ENCODE data around the gene TMEM141.

- no peak for TF ChIP-seq EZH2phosphoT487 (IDR thresholded peaks at IDR 0.05; ENCODE audit: insufficient read depth, low read depth)
- TF ChIP-seq EZH2 (IDR thresholded peaks at IDR 0.05; ENCODE audit: insufficient read depth, poor library complexity, severe bottlenecking), result no peak
Measured at GRCh38 chr9:136756134-136756438, 35.1 kb upstream of the TMEM141 start.

All from GM23248 (cell line).